ENCODE measurements around the gene IGLL5. TPM values are rescaled to one million over a fixed set of nuclear protein-coding genes. Genes with fewer than 3 reads are reported as not detected.

The IGLL5 gene
- total and polyA plus RNA-seq, 2 experiments from 2014 or later = not detected

- Histone ChIP-seq H3K27me3 (replicated peaks; ENCODE audit: insufficient read depth) (no peaks in the 10 kb centered on the region), H3K4me2 (ENCODE audit: unreplicated experiment) (no peak overlapping the region), H3K27ac (no peak overlapping the region), H3K9me2 (ENCODE audit: insufficient read depth) (no peaks in the 10 kb centered on the region), H4K20me1 (ENCODE audit: insufficient read depth) (no peaks in the 10 kb centered on the region), H3K79me2 (ENCODE audit: insufficient read depth) (no peaks in the 10 kb centered on the region), H3K9me3 (ENCODE audit: low read depth) (no peaks in the 10 kb centered on the region), H3K4me3 (no peak overlapping the region), H2AFZ (no peak overlapping the region), H3K9ac (no peak overlapping the region), H3F3A (ENCODE audit: insufficient read depth) (no peaks in the 10 kb centered on the region), H3K4me1 (ENCODE audit: insufficient read depth) (no peaks in the 10 kb centered on the region), H3K36me3 (ENCODE audit: low read depth) (no peaks in the 10 kb centered on the region)
- in situ Hi-C loops (cut with MboI) = no loop called here
- TF ChIP-seq EZH2 (IDR thresholded peaks at IDR 0.05; ENCODE audit: insufficient read depth, poor library complexity, severe bottlenecking) = no peak
- TF ChIP-seq EZH2phosphoT487 (IDR thresholded peaks at IDR 0.05; ENCODE audit: insufficient read depth, low read depth) = no peak
- 51 to 55% methylated on average over 8 to 11 of the region's 11 CpGs for WGBS, 2 experiments (ENCODE audit: low coverage in 1 of 2, low lambda C conversion rate in 2 of 2, missing lambda C conversion rate in 2 of 2)
- no peak for DNase-seq
Observed at GRCh38 chr22:22934543-22935055, 47.0 kb downstream of the IGLL5 start.

GRCh38 chr22:22935056-22935545, 47.5 kb downstream of the IGLL5 start:
- no peaks in the 10 kb centered on the region for H3K9me3 ChIP-seq (ENCODE audit: low read depth)
- no peaks in the 10 kb centered on the region for H3K27me3 ChIP-seq (replicated peaks; ENCODE audit: insufficient read depth)
- no peak overlapping the region for H3K4me3 ChIP-seq
- H3K36me3 ChIP-seq (ENCODE audit: low read depth) = no peaks in the 10 kb centered on the region
- no peaks in the 10 kb centered on the region for H3F3A ChIP-seq (ENCODE audit: insufficient read depth)
- H4K20me1 ChIP-seq (ENCODE audit: insufficient read depth) = no peaks in the 10 kb centered on the region
- no peaks in the 10 kb centered on the region for H3K4me1 ChIP-seq (ENCODE audit: insufficient read depth)
- no peak overlapping the region for H3K4me2 ChIP-seq (ENCODE audit: unreplicated experiment)
- no peaks in the 10 kb centered on the region for H3K79me2 ChIP-seq (ENCODE audit: insufficient read depth)
- H3K9ac ChIP-seq = no peak overlapping the region
- H3K9me2 ChIP-seq (ENCODE audit: insufficient read depth) = no peaks in the 10 kb centered on the region
- no peak for DNase-seq
- in situ Hi-C loops (cut with MboI) = no loop called here
- H2AFZ ChIP-seq = no peak overlapping the region
- 68% methylated on average over 3 of the region's 3 CpGs for WGBS, 2 experiments (ENCODE audit: low coverage in 1 of 2, low lambda C conversion rate in 2 of 2, missing lambda C conversion rate in 2 of 2)
- H3K27ac ChIP-seq = no peak overlapping the region
- TF ChIP-seq EZH2 (IDR thresholded peaks at IDR 0.05; ENCODE audit: insufficient read depth, poor library complexity, severe bottlenecking) (no peak), EZH2phosphoT487 (IDR thresholded peaks at IDR 0.05; ENCODE audit: insufficient read depth, low read depth) (no peak)

- in situ Hi-C loops (cut with MboI) = no loop called here
Observed at GRCh38 chr22:22935546-22936157, 48.0 kb downstream of the IGLL5 start.

GRCh38 chr22:22936180-22936914, 48.7 kb downstream of the IGLL5 start:
- H3K27me3 ChIP-seq (replicated peaks; ENCODE audit: insufficient read depth) = no peaks in the 10 kb centered on the region

More at GRCh38 chr22:22935546-22936157, 48.0 kb downstream of the IGLL5 start:
- H3K9me2 ChIP-seq (ENCODE audit: insufficient read depth) = no peaks in the 10 kb centered on the region
- no peaks in the 10 kb centered on the region for H3K4me1 ChIP-seq (ENCODE audit: insufficient read depth)
- WGBS, 2 experiments (ENCODE audit: low coverage in 1 of 2, low lambda C conversion rate in 2 of 2, missing lambda C conversion rate in 2 of 2) = 47 to 56% methylated on average over 4 of the region's 4 CpGs
- no peaks in the 10 kb centered on the region for H4K20me1 ChIP-seq (ENCODE audit: insufficient read depth)
- no peak overlapping the region for H3K27ac ChIP-seq
- H3K9me3 ChIP-seq (ENCODE audit: low read depth) = no peaks in the 10 kb centered on the region
- no peak overlapping the region for H3K9ac ChIP-seq
- no peaks in the 10 kb centered on the region for H3K27me3 ChIP-seq (replicated peaks; ENCODE audit: insufficient read depth)
- no peaks in the 10 kb centered on the region for H3K36me3 ChIP-seq (ENCODE audit: low read depth)
- no peaks in the 10 kb centered on the region for H3K79me2 ChIP-seq (ENCODE audit: insufficient read depth)
- no peak overlapping the region for H3K4me3 ChIP-seq
- H3F3A ChIP-seq (ENCODE audit: insufficient read depth) = no peaks in the 10 kb centered on the region
- no peak for DNase-seq
- no peak overlapping the region for H2AFZ ChIP-seq
- no peak overlapping the region for H3K4me2 ChIP-seq (ENCODE audit: unreplicated experiment)
- TF ChIP-seq EZH2 (IDR thresholded peaks at IDR 0.05; ENCODE audit: insufficient read depth, poor library complexity, severe bottlenecking) (no peak), EZH2phosphoT487 (IDR thresholded peaks at IDR 0.05; ENCODE audit: insufficient read depth, low read depth) (no peak)

More at GRCh38 chr22:22936180-22936914, 48.7 kb downstream of the IGLL5 start:
- no peaks in the 10 kb centered on the region for H3F3A ChIP-seq (ENCODE audit: insufficient read depth)
- no peaks in the 10 kb centered on the region for H3K9me2 ChIP-seq (ENCODE audit: insufficient read depth)
- 70 to 72% methylated on average over 15 of the region's 15 CpGs for WGBS, 2 experiments (ENCODE audit: low coverage in 1 of 2, low lambda C conversion rate in 2 of 2, missing lambda C conversion rate in 2 of 2)
- no peaks in the 10 kb centered on the region for H3K4me1 ChIP-seq (ENCODE audit: insufficient read depth)
- H3K27ac ChIP-seq = no peak overlapping the region
- TF ChIP-seq EZH2 (IDR thresholded peaks at IDR 0.05; ENCODE audit: insufficient read depth, poor library complexity, severe bottlenecking) = no peak
- no peak for TF ChIP-seq EZH2phosphoT487 (IDR thresholded peaks at IDR 0.05; ENCODE audit: insufficient read depth, low read depth)
- H3K4me3 ChIP-seq = no peak overlapping the region
- H3K36me3 ChIP-seq (ENCODE audit: low read depth) = no peaks in the 10 kb centered on the region
- no peaks in the 10 kb centered on the region for H3K79me2 ChIP-seq (ENCODE audit: insufficient read depth)
- in situ Hi-C loops (cut with MboI) = no loop called here
- no peak overlapping the region for H3K9ac ChIP-seq
- no peak overlapping the region for H3K4me2 ChIP-seq (ENCODE audit: unreplicated experiment)
- no peaks in the 10 kb centered on the region for H4K20me1 ChIP-seq (ENCODE audit: insufficient read depth)
- no peak overlapping the region for H2AFZ ChIP-seq
- H3K9me3 ChIP-seq (ENCODE audit: low read depth) = no peaks in the 10 kb centered on the region
- DNase-seq = no peak
